DND-41 (cell line): ENCODE measurements around the gene ERC1.

Experiments used
- ATAC-seq: fragments of 200-7000 bp; cut with Tn5 transposase; 3 replicates; pipeline ENCODE4 v1.9.1; 2021; ENCODE audit warnings: low read depth; ENCODE audit not compliant: insufficient read depth
- DNase-seq: peaks from one replicate; pipeline ENCODE4 v3.0.0-alpha.2; 2020
- H2AFZ ChIP-seq: 2 replicates; pipeline ENCODE4 v1.6.0; 2012; ENCODE audit warnings: low read depth, low read length
- H3K27ac ChIP-seq: 2 replicates; pipeline ENCODE4 v1.5.1; 2012; ENCODE audit warnings: low read length, inconsistent platforms
- H3K27me3 ChIP-seq: fragments of 200-600 bp; sonication (generic); 2 replicates; pipeline ENCODE4 v1.6.0; 2012; ENCODE audit warnings: low read length, mild to moderate bottlenecking, inconsistent platforms; ENCODE audit not compliant: insufficient read depth, poor library complexity
- H3K36me3 ChIP-seq: 2 replicates; pipeline ENCODE4 v1.5.1; 2012; ENCODE audit warnings: low read length, inconsistent platforms; ENCODE audit not compliant: insufficient read depth
- H3K4me1 ChIP-seq: 2 replicates; pipeline ENCODE4 v1.5.1; 2012; ENCODE audit warnings: mild to moderate bottlenecking, low read length; ENCODE audit not compliant: insufficient read depth
- H3K4me2 ChIP-seq: 2 replicates; pipeline ENCODE4 v1.6.0; 2012; ENCODE audit warnings: mild to moderate bottlenecking, moderate library complexity, low read length, inconsistent platforms; ENCODE audit not compliant: insufficient read depth
- H3K4me3 ChIP-seq, 2 experiments: fragments of 200-600 bp in 1 of 2; shearing (Covaris generic) in 1 of 2; 2 replicates each; pipeline ENCODE4 v1.5.1; 2012 to 2016; ENCODE audit warnings: inconsistent platforms in 2 of 2, low read length in 2 of 2, mild to moderate bottlenecking in 2 of 2, low read depth in 1 of 2, moderate library complexity in 1 of 2
- H3K79me2 ChIP-seq: 2 replicates; pipeline ENCODE4 v1.6.0; 2012; ENCODE audit warnings: low read length, inconsistent platforms; ENCODE audit not compliant: insufficient read depth
- H3K9ac ChIP-seq: 2 replicates; pipeline ENCODE4 v1.6.0; 2012; ENCODE audit warnings: low read depth, mild to moderate bottlenecking, inconsistent platforms, low read length, moderate library complexity
- H3K9me3 ChIP-seq: 2 replicates; pipeline ENCODE4 v1.5.1; 2012; ENCODE audit warnings: low read length, moderate library complexity, mild to moderate bottlenecking, inconsistent platforms; ENCODE audit not compliant: insufficient read depth, severe bottlenecking
- H4K20me1 ChIP-seq: 2 replicates; pipeline ENCODE4 v1.6.0; 2012; ENCODE audit warnings: low read length; ENCODE audit not compliant: insufficient read depth
- CTCF ChIP-seq: IDR thresholded peaks from 2 replicates; pipeline ENCODE4 v1.5.1; 2012; ENCODE audit warnings: borderline replicate concordance, low read length, moderate library complexity, mild to moderate bottlenecking; ENCODE audit not compliant: poor library complexity, severe bottlenecking; ENCODE audit errors: extremely low read depth
- EZH2 ChIP-seq: IDR thresholded peaks from 3 replicates; pipeline ENCODE4 v1.6.1; 2012; ENCODE audit warnings: borderline replicate concordance, low read depth, mild to moderate bottlenecking, moderate library complexity, low read length, inconsistent platforms; ENCODE audit not compliant: severe bottlenecking

The ERC1 gene

GRCh38 chr12:1360441-1361210 is 369.6 kb downstream of the ERC1 start:
- Histone ChIP-seq H3K9ac (no peak overlapping the region), H3K27me3 (no peaks in the 10 kb centered on the region), H3K79me2 (no peaks in the 10 kb centered on the region), H3K4me2 (no peak overlapping the region), H3K4me1 (no peaks in the 10 kb centered on the region), H4K20me1 (no peaks in the 10 kb centered on the region), H3K36me3 (no peaks in the 10 kb centered on the region), H2AFZ (no peak overlapping the region), H3K9me3 (no peaks in the 10 kb centered on the region), H3K4me3 (no peak overlapping the region), H3K27ac (no peak overlapping the region)
- ATAC-seq (no peak), DNase-seq (no peak)
- no peak for TF ChIP-seq EZH2
- no peak for TF ChIP-seq CTCF

- Histone ChIP-seq H3K9me3 (no peaks in the 10 kb centered on the region), H3K4me3 (no peak overlapping the region), H3K27ac (no peak overlapping the region), H3K36me3 (no peaks in the 10 kb centered on the region), H3K79me2 (no peaks in the 10 kb centered on the region), H2AFZ (no peak overlapping the region), H4K20me1 (no peaks in the 10 kb centered on the region), H3K4me2 (no peak overlapping the region), H3K4me1 (no peaks in the 10 kb centered on the region), H3K9ac (no peak overlapping the region), H3K27me3 (no peaks in the 10 kb centered on the region)
- no peak for ATAC-seq
- TF ChIP-seq EZH2: no peak
- TF ChIP-seq CTCF: no peak
- DNase-seq: no peak
Measured at GRCh38 chr12:1362143-1362662, 371.2 kb downstream of the ERC1 start.

GRCh38 chr12:1365703-1366102 is 374.7 kb downstream of the ERC1 start:
- no peak overlapping the region for H3K4me2 ChIP-seq
- DNase-seq: no peak
- no peaks in the 10 kb centered on the region for H4K20me1 ChIP-seq
- no peak overlapping the region for H3K9ac ChIP-seq
- ATAC-seq: no peak
- no peaks in the 10 kb centered on the region for H3K36me3 ChIP-seq
- H3K4me3 ChIP-seq: no peak overlapping the region
- TF ChIP-seq EZH2 (no peak), CTCF (no peak)
- H3K27ac ChIP-seq: no peak overlapping the region
- H3K9me3 ChIP-seq: no peaks in the 10 kb centered on the region
- H3K79me2 ChIP-seq: no peaks in the 10 kb centered on the region
- H2AFZ ChIP-seq: no peak overlapping the region
- H3K27me3 ChIP-seq: no peaks in the 10 kb centered on the region
- H3K4me1 ChIP-seq: no peaks in the 10 kb centered on the region
